ENCODE measurements around the gene RETN.

RETN gene

GRCh38 chr19:7681340-7682174, 12.7 kb downstream of the RETN start:
- in situ Hi-C loops (cut with MboI; ENCODE audit: low sequenced_read_pairs): no loop called here

- in situ Hi-C loops (cut with MboI; ENCODE audit: low sequenced_read_pairs): no loop called here
These were observed 13.5 kb downstream of the RETN start for GRCh38 chr19:7682175-7682855.

GRCh38 chr19:7685546-7686445, 16.9 kb downstream of the RETN start:
- in situ Hi-C loops (cut with MboI; ENCODE audit: low sequenced_read_pairs): no loop called here

- in situ Hi-C loops (cut with MboI; ENCODE audit: low sequenced_read_pairs): no loop called here
These were observed 18.3 kb downstream of the RETN start for GRCh38 chr19:7687177-7687576.

- in situ Hi-C loops (cut with MboI; ENCODE audit: low sequenced_read_pairs): no loop called here
These were observed 20.3 kb downstream of the RETN start for GRCh38 chr19:7689165-7689564.

- in situ Hi-C loops (cut with MboI; ENCODE audit: low sequenced_read_pairs): no loop called here
These were observed 22.0 kb downstream of the RETN start for GRCh38 chr19:7690779-7691258.

GRCh38 chr19:7691497-7691896, 22.6 kb downstream of the RETN start:
- in situ Hi-C loops (cut with MboI; ENCODE audit: low sequenced_read_pairs): no loop called here

- in situ Hi-C loops (cut with MboI; ENCODE audit: low sequenced_read_pairs): no loop called here
These were observed 23.7 kb downstream of the RETN start for GRCh38 chr19:7692417-7693088.

GRCh38 chr19:7694499-7694898, 25.6 kb downstream of the RETN start:
- in situ Hi-C loops (cut with MboI; ENCODE audit: low sequenced_read_pairs): no loop called here

GRCh38 chr19:7697721-7698287, 29.0 kb downstream of the RETN start:
- in situ Hi-C loops (cut with MboI; ENCODE audit: low sequenced_read_pairs): no loop called here

- in situ Hi-C loops (cut with MboI; ENCODE audit: low sequenced_read_pairs): no loop called here
These were observed 29.7 kb downstream of the RETN start for GRCh38 chr19:7698583-7698982.

GRCh38 chr19:7699003-7699402, 30.2 kb downstream of the RETN start:
- in situ Hi-C loops (cut with MboI; ENCODE audit: low sequenced_read_pairs): no loop called here

GRCh38 chr19:7699417-7700401, 30.9 kb downstream of the RETN start:
- in situ Hi-C loops (cut with MboI; ENCODE audit: low sequenced_read_pairs): no loop called here

GRCh38 chr19:7701049-7701653, 32.3 kb downstream of the RETN start:
- in situ Hi-C loops (cut with MboI; ENCODE audit: low sequenced_read_pairs): no loop called here

GRCh38 chr19:7701654-7702457, 33.0 kb downstream of the RETN start, which contains the start of gene FCER2:
FCER2 (minus strand) TSS chr19:7702131; CDS start chr19:7699760, 2,371 bp downstream.
- in situ Hi-C loops (cut with MboI; ENCODE audit: low sequenced_read_pairs): no loop called here

- in situ Hi-C loops (cut with MboI; ENCODE audit: low sequenced_read_pairs): no loop called here
These were observed 34.5 kb downstream of the RETN start for GRCh38 chr19:7703332-7703731.

- in situ Hi-C loops (cut with MboI; ENCODE audit: low sequenced_read_pairs): no loop called here
These were observed 35.6 kb downstream of the RETN start for GRCh38 chr19:7704280-7705060.
